HEK293T (cell line): Measurements from ENCODE around the gene RNASEL.

Source experiments
- CTCF ChIA-PET: fragments of 350-600 bp; formaldehyde crosslinking; extraction: SDS; loops from one replicate; lab custom pipeline; 2021; ENCODE audit warnings: antibody characterized with exemption, inconsistent platforms; lab: Yijun Ruan, JAX
- POLR2A ChIA-PET: fragments of 350-600 bp; formaldehyde crosslinking; extraction: SDS; loops from one replicate; lab custom pipeline; 2020; ENCODE audit warnings: antibody characterized with exemption, inconsistent platforms; lab: Yijun Ruan, JAX
- DNase-seq: peaks from one replicate; pipeline ENCODE4 v3.0.0; 2012; ENCODE audit warnings: mixed read lengths; ENCODE audit errors: extremely low spot score
- ARNT ChIP-seq: fragments of 450-650 bp; IDR thresholded peaks from 2 replicates; pipeline ENCODE4 v1.6.1; 2017; ENCODE audit warnings: mild to moderate bottlenecking
- BHLHE40 ChIP-seq: fragments of 450-650 bp; IDR thresholded peaks from 2 replicates; pipeline ENCODE4 v1.6.1; 2016; ENCODE audit warnings: mild to moderate bottlenecking, moderate library complexity, borderline replicate concordance
- CTBP1 ChIP-seq: fragments of 450-650 bp; IDR thresholded peaks from 2 replicates; pipeline ENCODE4 v1.6.1; 2016; ENCODE audit warnings: borderline replicate concordance
- ELF4 ChIP-seq: fragments of 450-650 bp; IDR thresholded peaks from 2 replicates; pipeline ENCODE4 v1.6.1; 2017; ENCODE audit warnings: antibody characterized with exemption
- FOXA1 ChIP-seq: fragments of 450-650 bp; IDR thresholded peaks from 2 replicates; pipeline ENCODE4 v1.6.1; 2016; ENCODE audit warnings: mild to moderate bottlenecking
- FOXK2 ChIP-seq: fragments of 450-650 bp; IDR thresholded peaks from 2 replicates; pipeline ENCODE4 v1.6.1; 2016; ENCODE audit warnings: mild to moderate bottlenecking
- FOXM1 ChIP-seq: fragments of 450-650 bp; IDR thresholded peaks from 2 replicates; pipeline ENCODE4 v1.6.1; 2017; ENCODE audit warnings: mild to moderate bottlenecking, borderline replicate concordance
- HDGF ChIP-seq: fragments of 450-650 bp; IDR thresholded peaks from 2 replicates; pipeline ENCODE4 v1.6.1; 2017; ENCODE audit warnings: antibody characterized with exemption, borderline replicate concordance
- L3MBTL2 ChIP-seq: fragments of 450-650 bp; conservative IDR thresholded peaks from 2 replicates; pipeline ENCODE4 v1.6.1; 2016; ENCODE audit warnings: mild to moderate bottlenecking
- LEF1 ChIP-seq: fragments of 450-650 bp; IDR thresholded peaks from 2 replicates; pipeline ENCODE4 v1.6.1; 2017; ENCODE audit warnings: mild to moderate bottlenecking, borderline replicate concordance
- NFRKB ChIP-seq: fragments of 450-650 bp; IDR thresholded peaks from 2 replicates; pipeline ENCODE4 v1.6.1; 2016; ENCODE audit warnings: mild to moderate bottlenecking, moderate library complexity
- SP1 ChIP-seq: fragments of 450-650 bp; IDR thresholded peaks from 2 replicates; pipeline ENCODE4 v1.6.1; 2017
- SUZ12 ChIP-seq: fragments of 450-650 bp; IDR thresholded peaks from 2 replicates; pipeline ENCODE4 v1.6.1; 2016; ENCODE audit warnings: mild to moderate bottlenecking
- TARDBP ChIP-seq: fragments of 450-650 bp; IDR thresholded peaks from 2 replicates; pipeline ENCODE4 v1.6.1; 2016
- ZNF384 ChIP-seq: fragments of 450-650 bp; IDR thresholded peaks from 2 replicates; pipeline ENCODE4 v1.6.1; 2016
- TF ChIP-seq, protein P1 (sequence below): fragments of 450-650 bp; IDR thresholded peaks from 2 replicates; pipeline ENCODE4 v1.6.1; 2016

The RNASEL gene

DNA sequence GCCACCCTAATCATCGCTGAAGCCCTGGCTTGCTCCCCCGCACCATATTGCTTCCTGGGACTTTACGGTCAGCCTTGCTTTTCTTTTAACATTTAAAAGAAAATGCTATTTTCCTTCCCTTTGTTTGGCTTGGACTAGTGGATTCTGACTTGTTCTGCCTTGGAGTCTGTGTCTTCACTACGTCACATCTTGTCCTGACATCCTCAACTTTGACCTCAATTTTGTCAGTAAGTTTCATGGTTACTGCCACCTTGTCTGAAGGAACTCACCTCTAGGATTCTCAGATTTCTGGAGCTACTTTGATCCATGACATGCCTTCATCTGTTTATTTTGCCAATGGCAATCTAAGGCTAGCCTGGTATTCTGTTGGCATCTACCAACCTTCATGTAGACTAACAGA is 4.3 kb downstream of the RNASEL start:
- ChIA-PET CTCF (no interaction called here), POLR2A (no interaction called here)
- DNase-seq, result no peak
- no peak for TF ChIP-seq BHLHE40
- TF ChIP-seq L3MBTL2, result no peak
- TF ChIP-seq CTBP1, result no peak
- TF ChIP-seq HDGF, result no peak
- TF ChIP-seq SP1, result no peak
- TF ChIP-seq FOXA1, result no peak
- TF ChIP-seq FOXK2, result no peak
- no peak for TF ChIP-seq FOXM1
- TF ChIP-seq TARDBP, result no peak
- TF ChIP-seq ELF4, result no peak
- TF ChIP-seq SUZ12, result no peak
- TF ChIP-seq, protein P1, sequence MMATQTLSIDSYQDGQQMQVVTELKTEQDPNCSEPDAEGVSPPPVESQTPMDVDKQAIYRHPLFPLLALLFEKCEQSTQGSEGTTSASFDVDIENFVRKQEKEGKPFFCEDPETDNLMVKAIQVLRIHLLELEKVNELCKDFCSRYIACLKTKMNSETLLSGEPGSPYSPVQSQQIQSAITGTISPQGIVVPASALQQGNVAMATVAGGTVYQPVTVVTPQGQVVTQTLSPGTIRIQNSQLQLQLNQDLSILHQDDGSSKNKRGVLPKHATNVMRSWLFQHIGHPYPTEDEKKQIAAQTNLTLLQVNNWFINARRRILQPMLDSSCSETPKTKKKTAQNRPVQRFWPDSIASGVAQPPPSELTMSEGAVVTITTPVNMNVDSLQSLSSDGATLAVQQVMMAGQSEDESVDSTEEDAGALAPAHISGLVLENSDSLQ, result no peak
- TF ChIP-seq NFRKB, result no peak
- TF ChIP-seq ZNF384, result no peak
- TF ChIP-seq LEF1, result no peak
- no peak for TF ChIP-seq ARNT

DNA sequence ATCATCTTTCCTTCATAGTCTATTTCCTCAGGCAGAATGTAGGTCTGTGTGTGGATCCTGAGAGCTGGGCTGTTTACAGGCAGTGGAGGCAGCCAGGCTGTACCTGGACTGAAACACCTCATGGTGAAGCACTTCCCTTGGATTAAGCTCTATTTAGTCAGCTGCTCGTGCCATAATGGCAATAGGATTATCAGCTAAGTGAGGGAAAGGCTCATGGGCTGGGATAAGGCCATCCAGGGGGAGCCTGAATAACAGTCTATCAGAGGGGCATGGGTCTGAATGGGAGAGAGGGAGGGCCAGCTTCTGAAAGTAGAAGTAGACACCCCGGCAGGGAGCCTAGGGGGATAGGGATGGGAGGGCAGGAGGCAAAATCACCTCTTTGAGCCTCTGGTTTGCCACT is 8.3 kb downstream of the RNASEL start:
- POLR2A ChIA-PET, result no interaction called here
- CTCF ChIA-PET, result no interaction called here
- no peak for DNase-seq
- TF ChIP-seq SP1 (no peak), FOXK2 (no peak), NFRKB (no peak), SUZ12 (no peak), ARNT (no peak), HDGF (no peak), FOXA1 (no peak), LEF1 (no peak), ELF4 (no peak), ZNF384 (no peak), BHLHE40 (no peak), CTBP1 (no peak), FOXM1 (no peak), L3MBTL2 (no peak), TARDBP (no peak)
- TF ChIP-seq, protein P1, result no peak

DNA sequence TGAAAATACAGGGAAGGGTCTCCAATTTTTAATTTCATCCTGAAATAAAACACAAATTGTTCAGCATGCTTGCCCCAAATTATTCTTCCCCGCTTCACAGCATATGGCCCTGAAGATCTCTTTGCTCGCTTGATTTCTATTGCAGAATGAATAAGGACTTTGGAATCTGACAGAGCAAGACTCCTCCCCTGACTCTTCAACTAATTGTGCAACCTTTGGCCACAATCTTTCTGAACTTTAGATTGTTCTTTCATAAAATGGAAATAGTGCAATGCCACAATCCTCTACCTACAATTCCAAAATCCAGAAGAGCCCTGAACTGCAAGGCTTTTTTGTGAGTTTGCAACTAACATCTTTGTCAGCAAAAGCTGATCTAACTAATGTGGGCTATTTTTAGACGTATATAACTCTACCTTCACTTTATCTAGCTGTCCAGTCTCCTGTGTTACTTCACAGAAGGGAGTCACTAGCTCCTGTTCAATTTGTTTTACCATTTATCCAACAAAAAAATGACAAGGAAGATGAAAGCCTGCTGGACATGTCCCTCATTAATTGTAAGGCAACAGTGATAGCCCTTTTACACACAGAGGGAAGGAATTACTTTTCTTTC is 13.4 kb downstream of the RNASEL start:
- ChIA-PET POLR2A (no interaction called here), CTCF (no interaction called here)
- TF ChIP-seq CTBP1 (no peak), LEF1 (no peak), L3MBTL2 (no peak), ZNF384 (no peak), FOXK2 (no peak), ELF4 (no peak), TARDBP (no peak), FOXM1 (no peak), FOXA1 (no peak), SP1 (no peak), BHLHE40 (no peak), NFRKB (no peak), SUZ12 (no peak), ARNT (no peak), HDGF (no peak)
- TF ChIP-seq, protein P1, result no peak
- no peak for DNase-seq

DNA sequence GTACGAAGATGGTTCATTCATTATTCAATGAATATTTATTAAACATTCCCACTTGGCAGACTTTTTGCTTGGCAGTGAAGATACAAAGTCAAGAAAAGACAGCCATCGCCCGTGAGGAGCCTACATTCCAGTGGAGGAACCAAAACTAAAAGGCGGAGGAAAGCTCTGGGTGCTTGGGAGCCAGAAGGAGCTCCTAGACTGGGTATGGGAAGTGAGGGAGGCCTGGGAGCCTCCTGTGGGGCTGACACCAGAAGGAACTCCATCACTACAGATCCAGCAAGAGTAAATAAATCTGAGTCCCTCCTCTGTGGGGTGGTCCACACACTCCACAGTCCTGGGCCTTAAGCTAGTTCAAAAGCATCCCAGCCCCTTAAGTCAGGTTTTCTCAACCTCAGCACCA is 14.9 kb downstream of the RNASEL start:
- TF ChIP-seq, protein P1, result no peak
- TF ChIP-seq CTBP1 (no peak), HDGF (no peak), FOXK2 (no peak), FOXA1 (no peak), LEF1 (no peak), SUZ12 (no peak), SP1 (no peak), ZNF384 (no peak), NFRKB (no peak), FOXM1 (no peak)
- CTCF ChIA-PET, result interaction anchor here (0.7 to 2.0 kb wide), 2 partner anchors 22 to 30 kb away, joined by 3 to 4 read pairs; no protein-coding TSS in a partner anchor
- POLR2A ChIA-PET, result interaction anchor here (0.7 kb wide), 1 partner anchor 14 kb away, joined by 3 read pairs; no protein-coding TSS in a partner anchor
- no peak for DNase-seq

DNA sequence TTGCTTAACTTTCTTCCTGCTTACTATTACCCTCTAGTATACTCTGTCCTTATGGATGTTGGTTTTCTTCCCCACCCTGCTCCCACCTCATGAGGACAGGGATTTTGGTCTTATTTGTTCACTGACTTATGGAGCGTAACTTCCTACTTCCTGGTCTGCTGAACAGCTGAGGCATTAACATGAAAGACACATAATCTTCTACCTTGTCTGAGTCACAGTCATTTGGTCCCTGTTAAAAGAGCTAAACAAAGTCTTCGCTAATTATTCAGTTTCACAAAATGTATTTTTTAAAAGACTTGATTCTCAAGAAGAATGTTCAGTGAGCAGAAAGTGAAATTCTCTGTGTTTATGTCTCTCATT is 18.5 kb downstream of the RNASEL start:
- TF ChIP-seq L3MBTL2, result no peak
- TF ChIP-seq ELF4, result no peak
- no peak for TF ChIP-seq SUZ12
- TF ChIP-seq ZNF384, result no peak
- CTCF ChIA-PET, result interaction anchor here (0.6 to 1.3 kb wide), 2 partner anchors 17 to 24 kb away, joined by 3 read pairs; no protein-coding TSS in a partner anchor
- no peak for DNase-seq
- POLR2A ChIA-PET, result no interaction called here
